RWPE1 (cell line): ENCODE measurements around the gene SCPEP1.

Source experiments
- CTCF ChIA-PET: fragments of 350-600 bp; sonication (Branson Sonifier 250); formaldehyde crosslinking; extraction: SDS; loops from one replicate; lab custom pipeline; 2021; lab: Yijun Ruan, JAX
- POLR2A ChIA-PET: fragments of 400-600 bp; formaldehyde crosslinking; extraction: SDS; loops from one replicate; lab custom pipeline; 2020; ENCODE audit warnings: antibody characterized with exemption; ENCODE audit not compliant: low non-redundant PET; lab: Yijun Ruan, JAX
- DNase-seq: peaks from one replicate; pipeline ENCODE4 v3.0.0; 2012; ENCODE audit warnings: low spot score
- H3K27ac ChIP-seq: fragments of 450-650 bp; 2 replicates; pipeline ENCODE4 v1.5.1; 2017
- CTCF ChIP-seq: fragments of 450-650 bp; conservative IDR thresholded peaks from 2 replicates; pipeline ENCODE4 v1.5.1; 2017; ENCODE audit warnings: low read depth, mild to moderate bottlenecking

SCPEP1 gene

GRCh38 chr17:56977673-56978395 lies at the start of gene SCPEP1:
Gene SCPEP1, plus strand, starts transcription at chr17:56978131. Its CDS starts 29 bp downstream, at chr17:56978160.
- no peak for TF ChIP-seq CTCF
- POLR2A ChIA-PET = no interaction called here
- peak; percentile 96 for DNase-seq
- peak within 1 kb of the TSS; percentile 29 for H3K27ac ChIP-seq
- CTCF ChIA-PET = interaction anchor here (0.6 to 0.7 kb wide), 3 partner anchors 15 to 30 kb away, joined by 3 read pairs; no protein-coding TSS in a partner anchor

- CTCF ChIA-PET = no interaction called here
- POLR2A ChIA-PET = no interaction called here
- DNase-seq = no peak
- H3K27ac ChIP-seq = no peak overlapping the region
- no peak for TF ChIP-seq CTCF
Observed at GRCh38 chr17:56928586-56928985, 49.3 kb upstream of the SCPEP1 start.

- H3K27ac ChIP-seq = no peak overlapping the region
- no peak for TF ChIP-seq CTCF
- ChIA-PET CTCF (interaction anchor here (0.6 kb wide), 1 partner anchor 94 kb away, joined by 4 read pairs; no protein-coding TSS in a partner anchor), POLR2A (no interaction called here)
- no peak for DNase-seq
Observed at GRCh38 chr17:56929362-56929969, 48.5 kb upstream of the SCPEP1 start.

GRCh38 chr17:56930739-56931337 lies 47.1 kb upstream of the SCPEP1 start:
- no peak overlapping the region for H3K27ac ChIP-seq
- TF ChIP-seq CTCF = no peak
- DNase-seq = no peak
- ChIA-PET CTCF (interaction anchor here (0.7 kb wide), 1 partner anchor 111 kb away, joined by 4 read pairs; no protein-coding TSS in a partner anchor), POLR2A (no interaction called here)

- DNase-seq = no peak
- TF ChIP-seq CTCF = no peak
- ChIA-PET CTCF (interaction anchor here (0.7 kb wide), 1 partner anchor 27 kb away, joined by 3 read pairs; the partner anchor contains the start of gene COIL), POLR2A (no interaction called here)
- no peak overlapping the region for H3K27ac ChIP-seq
Observed at GRCh38 chr17:56933151-56933745, 44.7 kb upstream of the SCPEP1 start.

GRCh38 chr17:56933868-56934267 lies 44.1 kb upstream of the SCPEP1 start:
- no peak for TF ChIP-seq CTCF
- no peak for DNase-seq
- H3K27ac ChIP-seq = no peak overlapping the region
- ChIA-PET POLR2A (no interaction called here), CTCF (no interaction called here)
